Measurements from ENCODE around the gene CNKSR3.
"Not testable (repeated sequence)": the region's sequence is repeated elsewhere in the genome, so short reads cannot be mapped to it uniquely, and the experiment has no call there.

CNKSR3 gene

DNA sequence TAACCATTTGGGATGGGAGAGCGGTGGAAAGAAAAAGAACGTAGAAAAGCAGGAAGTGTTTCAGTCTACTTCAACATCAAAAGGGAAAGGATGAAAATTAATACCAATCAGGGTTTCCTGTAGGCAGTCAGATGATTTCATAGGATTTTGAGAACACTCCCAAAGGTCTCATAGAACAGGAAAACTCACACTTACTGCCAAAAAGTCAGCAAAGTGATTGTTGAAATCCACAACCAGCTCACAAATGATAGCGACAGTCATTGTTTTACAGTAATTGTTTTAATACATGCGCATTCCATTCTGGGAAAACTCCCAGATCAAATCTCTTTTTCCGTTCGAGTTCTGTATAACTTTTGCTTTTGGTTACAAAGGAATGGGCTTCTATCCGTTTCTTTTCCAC is 5.3 kb upstream of the CNKSR3 start:
- Histone ChIP-seq H2BK15ac (ENCODE audit: low read length) (no peak overlapping the region), H2AK5ac (ENCODE audit: low read depth, low read length) (no peak overlapping the region), H2BK12ac (ENCODE audit: low read length) (no peak overlapping the region), H3K18ac (ENCODE audit: low read length) (no peak overlapping the region), H3K4me3 (ENCODE audit: low read length in 2 of 2) (no peak overlapping the region), H4K91ac (ENCODE audit: low read depth, low read length, poor library complexity) (no peak overlapping the region), H2BK120ac (ENCODE audit: low read depth, low read length) (no peak overlapping the region), H3K9me3 (replicated peaks in 1 of 2; ENCODE audit: control insufficient read depth in 2 of 2, insufficient read depth in 1 of 2, low read depth in 1 of 2, low read length in 2 of 2) (no peaks in the 10 kb centered on the region), H2AFZ (ENCODE audit: low read length) (no peak overlapping the region), H2BK5ac (ENCODE audit: low read length) (no peak overlapping the region), H3K4me2 (ENCODE audit: insufficient read depth, low read length, poor library complexity, severe bottlenecking) (no peak overlapping the region), H3K4ac (ENCODE audit: low read length) (no peak overlapping the region), H3K27me3 (ENCODE audit: control insufficient read depth in 3 of 3, insufficient read depth in 3 of 3, low read depth in 1 of 3, low read length in 3 of 3) (no peaks in the 10 kb centered on the region), H3K9ac (ENCODE audit: low read depth, low read length, poor library complexity) (no peak overlapping the region), H3K14ac (ENCODE audit: low read length) (no peak overlapping the region), H3K23ac (ENCODE audit: low read depth, low read length, poor library complexity) (no peak overlapping the region), H3K27ac (replicated peaks; ENCODE audit: low read length) (no peak overlapping the region), H3K4me1 (ENCODE audit: control insufficient read depth in 2 of 2, insufficient read depth in 1 of 2, low read depth in 1 of 2, low read length in 2 of 2) (peaks cover 0 to 2% of the 10 kb centered on the region in 2 donors), H3K79me1 (ENCODE audit: low read depth, low read length) (no peaks in the 10 kb centered on the region), H3K36me3 (replicated peaks in 1 of 2; ENCODE audit: control insufficient read depth in 2 of 2, insufficient read depth in 2 of 2, low read length in 2 of 2) (no peaks in the 10 kb centered on the region), H4K8ac (ENCODE audit: low read depth, low read length) (no peak overlapping the region)
- no peak for DNase-seq (ENCODE audit: low spot score)
- WGBS, 2 donors (ENCODE audit: extremely low coverage in 2 of 2, insufficient read length in 2 of 2, insufficient replicate concordance in 1 of 2) = no CpG with 5 or more reads among the region's 7 CpGs

DNA sequence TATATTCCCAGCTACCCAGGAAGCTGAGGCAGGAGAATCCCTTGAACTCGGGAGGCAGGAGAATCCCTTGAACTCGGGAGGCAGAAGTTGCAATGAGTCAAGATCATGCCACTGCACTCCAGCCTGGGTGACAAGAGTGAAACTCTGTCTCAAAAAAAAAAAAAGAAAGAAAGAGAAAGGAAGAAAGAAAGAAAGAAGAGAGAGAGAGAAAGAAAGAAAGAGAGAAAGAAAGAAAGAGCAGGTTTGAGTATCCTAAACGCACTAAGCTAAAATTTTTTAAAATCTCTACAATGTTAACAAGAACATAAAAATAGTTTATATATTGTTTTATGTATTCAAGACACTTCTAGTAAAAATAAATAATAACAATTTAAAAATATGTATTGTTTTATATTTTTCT is 4.6 kb upstream of the CNKSR3 start:
- H2BK15ac ChIP-seq (ENCODE audit: low read length); H3K4me3 ChIP-seq (ENCODE audit: low read length in 2 of 2); DNase-seq (ENCODE audit: low spot score); H3K14ac ChIP-seq (ENCODE audit: low read length); H2BK5ac ChIP-seq (ENCODE audit: low read length); H3K4me2 ChIP-seq (ENCODE audit: insufficient read depth, low read length, poor library complexity, severe bottlenecking); H3K4ac ChIP-seq (ENCODE audit: low read length); H3K4me1 ChIP-seq (ENCODE audit: control insufficient read depth in 2 of 2, insufficient read depth in 1 of 2, low read depth in 1 of 2, low read length in 2 of 2); H3K27ac ChIP-seq (replicated peaks; ENCODE audit: low read length); H3K27me3 ChIP-seq (ENCODE audit: control insufficient read depth in 3 of 3, insufficient read depth in 3 of 3, low read depth in 1 of 3, low read length in 3 of 3); H4K8ac ChIP-seq (ENCODE audit: low read depth, low read length); H3K18ac ChIP-seq (ENCODE audit: low read length); H3K9ac ChIP-seq (ENCODE audit: low read depth, low read length, poor library complexity); H2BK12ac ChIP-seq (ENCODE audit: low read length); H3K79me1 ChIP-seq (ENCODE audit: low read depth, low read length); H3K36me3 ChIP-seq (replicated peaks in 1 of 2; ENCODE audit: control insufficient read depth in 2 of 2, insufficient read depth in 2 of 2, low read length in 2 of 2); H4K91ac ChIP-seq (ENCODE audit: low read depth, low read length, poor library complexity); H2AK5ac ChIP-seq (ENCODE audit: low read depth, low read length); H2BK120ac ChIP-seq (ENCODE audit: low read depth, low read length); H2AFZ ChIP-seq (ENCODE audit: low read length); H3K23ac ChIP-seq (ENCODE audit: low read depth, low read length, poor library complexity); H3K9me3 ChIP-seq (replicated peaks in 1 of 2; ENCODE audit: control insufficient read depth in 2 of 2, insufficient read depth in 1 of 2, low read depth in 1 of 2, low read length in 2 of 2): not testable (repeated sequence)
- no CpG with 5 or more reads among the region's 3 CpGs for WGBS, 2 donors (ENCODE audit: extremely low coverage in 2 of 2, insufficient read length in 2 of 2, insufficient replicate concordance in 1 of 2)

- H4K8ac ChIP-seq (ENCODE audit: low read depth, low read length) = no peak overlapping the region
- DNase-seq (ENCODE audit: low spot score) = no peak
- no peaks in the 10 kb centered on the region for H3K9me3 ChIP-seq (replicated peaks in 1 of 2; ENCODE audit: control insufficient read depth in 2 of 2, insufficient read depth in 1 of 2, low read depth in 1 of 2, low read length in 2 of 2)
- H3K14ac ChIP-seq (ENCODE audit: low read length) = no peak overlapping the region
- no peak overlapping the region for H3K4me3 ChIP-seq (ENCODE audit: low read length in 2 of 2)
- no peaks in the 10 kb centered on the region for H3K36me3 ChIP-seq (replicated peaks in 1 of 2; ENCODE audit: control insufficient read depth in 2 of 2, insufficient read depth in 2 of 2, low read length in 2 of 2)
- no peak overlapping the region for H3K18ac ChIP-seq (ENCODE audit: low read length)
- H2BK120ac ChIP-seq (ENCODE audit: low read depth, low read length) = no peak overlapping the region
- no peak overlapping the region for H2AFZ ChIP-seq (ENCODE audit: low read length)
- peaks cover 0 to 2% of the 10 kb centered on the region in 2 donors for H3K4me1 ChIP-seq (ENCODE audit: control insufficient read depth in 2 of 2, insufficient read depth in 1 of 2, low read depth in 1 of 2, low read length in 2 of 2)
- no peak overlapping the region for H2AK5ac ChIP-seq (ENCODE audit: low read depth, low read length)
- no peak overlapping the region for H3K9ac ChIP-seq (ENCODE audit: low read depth, low read length, poor library complexity)
- WGBS, 2 donors (ENCODE audit: extremely low coverage in 2 of 2, insufficient read length in 2 of 2, insufficient replicate concordance in 1 of 2) = no CpG with 5 or more reads among the region's 3 CpGs
- no peak overlapping the region for H2BK5ac ChIP-seq (ENCODE audit: low read length)
- H3K79me1 ChIP-seq (ENCODE audit: low read depth, low read length) = no peaks in the 10 kb centered on the region
- H2BK12ac ChIP-seq (ENCODE audit: low read length) = no peak overlapping the region
- no peak overlapping the region for H3K4ac ChIP-seq (ENCODE audit: low read length)
- no peaks in the 10 kb centered on the region for H3K27me3 ChIP-seq (ENCODE audit: control insufficient read depth in 3 of 3, insufficient read depth in 3 of 3, low read depth in 1 of 3, low read length in 3 of 3)
- no peak overlapping the region for H3K27ac ChIP-seq (replicated peaks; ENCODE audit: low read length)
- no peak overlapping the region for H3K23ac ChIP-seq (ENCODE audit: low read depth, low read length, poor library complexity)
- H4K91ac ChIP-seq (ENCODE audit: low read depth, low read length, poor library complexity) = no peak overlapping the region
- no peak overlapping the region for H3K4me2 ChIP-seq (ENCODE audit: insufficient read depth, low read length, poor library complexity, severe bottlenecking)
- H2BK15ac ChIP-seq (ENCODE audit: low read length) = no peak overlapping the region
Measured at GRCh38 chr6:154514481-154514880, 4.0 kb upstream of the CNKSR3 start.

DNA sequence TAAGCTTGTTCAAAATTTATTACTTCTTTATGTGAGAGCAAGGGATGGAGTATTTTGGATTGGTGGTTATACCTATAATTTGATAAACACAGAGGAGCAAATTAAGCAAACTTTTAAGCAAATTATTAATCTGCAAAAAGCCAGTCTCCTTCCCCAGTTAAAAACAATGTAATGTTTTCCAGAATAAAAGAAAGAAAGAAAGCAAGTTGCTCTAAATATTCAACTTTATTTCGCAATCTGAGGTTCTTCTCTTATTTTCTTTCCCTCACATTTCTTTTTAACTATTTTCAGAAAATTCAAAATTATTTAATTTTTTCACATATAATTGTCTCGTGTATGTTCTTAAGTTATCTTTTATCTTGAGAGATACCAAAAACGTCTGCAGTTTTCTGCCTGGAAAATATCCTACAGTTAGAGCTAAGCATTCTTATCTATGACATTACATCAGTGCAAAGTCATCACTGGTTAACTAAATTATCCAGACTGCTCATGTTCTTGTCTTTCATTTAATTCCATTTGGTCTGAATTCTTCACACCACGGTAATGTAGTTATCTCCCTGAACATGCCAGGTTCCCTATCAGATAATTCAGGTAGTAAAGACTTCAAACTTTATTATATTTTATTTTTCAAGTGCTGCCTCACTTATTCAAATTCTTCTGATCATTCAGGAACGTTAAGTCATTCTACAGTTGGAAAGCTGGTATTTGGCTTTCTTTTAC is 3.3 kb upstream of the CNKSR3 start:
- H3K4me1 ChIP-seq (ENCODE audit: control insufficient read depth in 2 of 2, insufficient read depth in 1 of 2, low read depth in 1 of 2, low read length in 2 of 2) = peaks cover 3% of the 10 kb centered on the region in 2 donors
- no peaks in the 10 kb centered on the region for H3K79me1 ChIP-seq (ENCODE audit: low read depth, low read length)
- H3K4ac ChIP-seq (ENCODE audit: low read length) = no peak overlapping the region
- no peak overlapping the region for H3K4me3 ChIP-seq (ENCODE audit: low read length in 2 of 2)
- 100% methylated on average over 1 of the region's 5 CpGs for WGBS, 2 donors (ENCODE audit: extremely low coverage in 2 of 2, insufficient read length in 2 of 2, insufficient replicate concordance in 1 of 2)
- H2BK120ac ChIP-seq (ENCODE audit: low read depth, low read length) = no peak overlapping the region
- H3K14ac ChIP-seq (ENCODE audit: low read length) = no peak overlapping the region
- no peaks in the 10 kb centered on the region for H3K27me3 ChIP-seq (ENCODE audit: control insufficient read depth in 3 of 3, insufficient read depth in 3 of 3, low read depth in 1 of 3, low read length in 3 of 3)
- H3K18ac ChIP-seq (ENCODE audit: low read length) = no peak overlapping the region
- H3K9me3 ChIP-seq (replicated peaks in 1 of 2; ENCODE audit: control insufficient read depth in 2 of 2, insufficient read depth in 1 of 2, low read depth in 1 of 2, low read length in 2 of 2) = no peaks in the 10 kb centered on the region
- no peak overlapping the region for H2AFZ ChIP-seq (ENCODE audit: low read length)
- H3K36me3 ChIP-seq (replicated peaks in 1 of 2; ENCODE audit: control insufficient read depth in 2 of 2, insufficient read depth in 2 of 2, low read length in 2 of 2) = no peaks in the 10 kb centered on the region
- no peak overlapping the region for H2AK5ac ChIP-seq (ENCODE audit: low read depth, low read length)
- H3K4me2 ChIP-seq (ENCODE audit: insufficient read depth, low read length, poor library complexity, severe bottlenecking) = no peak overlapping the region
- H3K27ac ChIP-seq (replicated peaks; ENCODE audit: low read length) = no peak overlapping the region
- no peak overlapping the region for H2BK12ac ChIP-seq (ENCODE audit: low read length)
- no peak overlapping the region for H4K8ac ChIP-seq (ENCODE audit: low read depth, low read length)
- H3K23ac ChIP-seq (ENCODE audit: low read depth, low read length, poor library complexity) = no peak overlapping the region
- no peak overlapping the region for H2BK5ac ChIP-seq (ENCODE audit: low read length)
- no peak overlapping the region for H4K91ac ChIP-seq (ENCODE audit: low read depth, low read length, poor library complexity)
- no peak overlapping the region for H2BK15ac ChIP-seq (ENCODE audit: low read length)
- H3K9ac ChIP-seq (ENCODE audit: low read depth, low read length, poor library complexity) = no peak overlapping the region
- DNase-seq (ENCODE audit: low spot score) = no peak
